ENCODE data around the gene COLEC12.

Gene COLEC12

DNA sequence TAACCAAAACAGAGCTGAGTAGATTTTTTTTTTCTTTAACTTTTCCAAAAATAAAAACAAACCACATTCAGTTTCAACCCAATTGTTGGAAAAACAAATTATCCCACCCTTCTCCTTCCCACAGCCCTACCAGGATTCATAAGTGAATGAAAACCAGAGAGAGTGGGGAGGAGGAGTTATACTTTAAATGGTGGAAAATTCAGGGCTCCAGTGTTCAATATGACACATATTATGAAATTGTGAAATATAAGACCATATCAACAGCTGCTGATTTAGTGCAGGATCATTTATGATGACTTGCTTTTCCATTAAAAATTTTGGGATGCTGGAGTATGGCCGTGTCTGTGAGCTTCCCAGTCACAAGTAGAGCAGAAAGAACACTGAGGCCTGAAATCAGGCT lies 26.7 kb downstream of the COLEC12 start:
- DNase-seq: no peak

DNA sequence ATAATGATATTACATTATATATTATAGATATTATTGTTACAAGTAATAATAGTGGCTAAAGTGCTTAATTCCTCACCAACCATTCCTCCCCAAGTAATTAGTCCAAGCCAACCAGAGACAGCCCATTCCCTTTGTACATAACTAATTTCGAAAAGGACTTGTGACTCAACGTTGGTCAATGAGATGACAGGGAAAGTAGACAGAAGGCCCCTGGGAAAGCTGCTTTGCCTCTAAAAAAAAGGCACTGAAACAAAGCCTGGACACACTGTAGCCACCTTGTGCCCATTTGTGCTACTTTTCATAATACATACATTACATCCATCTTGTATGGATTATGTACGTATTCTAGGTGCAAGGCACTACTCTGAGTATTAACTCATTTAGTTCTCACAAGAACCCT lies 28.8 kb downstream of the COLEC12 start:
- no peak for DNase-seq

DNA sequence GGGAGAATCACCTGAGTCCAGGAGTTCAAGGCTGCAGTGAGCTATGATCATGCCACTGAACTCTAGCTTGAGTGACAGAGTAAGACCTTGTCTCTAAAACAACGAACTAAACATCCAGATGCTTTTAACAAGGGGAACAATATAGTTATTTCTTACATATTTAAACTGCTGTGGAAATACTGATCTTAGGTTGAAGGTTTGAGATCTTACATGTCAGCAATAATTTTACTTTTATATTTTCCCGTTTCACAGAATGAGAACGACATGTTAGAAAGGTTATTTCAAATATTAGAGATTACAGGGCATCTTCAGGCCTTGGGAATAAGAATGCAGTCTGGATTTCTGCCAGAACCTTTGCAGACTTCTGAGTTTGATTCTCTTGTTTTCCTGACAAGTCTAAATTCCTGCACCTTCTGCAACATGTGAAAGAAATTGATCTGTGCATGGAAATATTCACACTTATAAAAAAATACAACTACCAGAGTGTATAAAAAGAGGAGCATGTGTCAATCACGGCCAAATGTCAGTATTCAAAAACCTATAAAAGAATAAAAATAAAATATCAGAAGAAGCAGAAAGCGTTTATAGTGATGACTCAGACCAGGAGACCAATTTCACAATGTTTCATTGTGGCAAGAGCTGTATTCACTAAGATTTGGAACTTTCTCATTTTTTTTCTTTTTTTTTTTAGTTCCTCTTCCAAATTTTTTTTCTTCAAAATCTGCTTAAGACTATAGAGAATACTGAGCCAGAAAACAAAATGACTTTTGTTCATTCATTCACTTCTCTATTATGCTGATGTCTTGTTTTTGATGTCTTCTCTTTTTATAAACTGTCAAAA lies 29.6 kb downstream of the COLEC12 start:
- DNase-seq: no peak

DNA sequence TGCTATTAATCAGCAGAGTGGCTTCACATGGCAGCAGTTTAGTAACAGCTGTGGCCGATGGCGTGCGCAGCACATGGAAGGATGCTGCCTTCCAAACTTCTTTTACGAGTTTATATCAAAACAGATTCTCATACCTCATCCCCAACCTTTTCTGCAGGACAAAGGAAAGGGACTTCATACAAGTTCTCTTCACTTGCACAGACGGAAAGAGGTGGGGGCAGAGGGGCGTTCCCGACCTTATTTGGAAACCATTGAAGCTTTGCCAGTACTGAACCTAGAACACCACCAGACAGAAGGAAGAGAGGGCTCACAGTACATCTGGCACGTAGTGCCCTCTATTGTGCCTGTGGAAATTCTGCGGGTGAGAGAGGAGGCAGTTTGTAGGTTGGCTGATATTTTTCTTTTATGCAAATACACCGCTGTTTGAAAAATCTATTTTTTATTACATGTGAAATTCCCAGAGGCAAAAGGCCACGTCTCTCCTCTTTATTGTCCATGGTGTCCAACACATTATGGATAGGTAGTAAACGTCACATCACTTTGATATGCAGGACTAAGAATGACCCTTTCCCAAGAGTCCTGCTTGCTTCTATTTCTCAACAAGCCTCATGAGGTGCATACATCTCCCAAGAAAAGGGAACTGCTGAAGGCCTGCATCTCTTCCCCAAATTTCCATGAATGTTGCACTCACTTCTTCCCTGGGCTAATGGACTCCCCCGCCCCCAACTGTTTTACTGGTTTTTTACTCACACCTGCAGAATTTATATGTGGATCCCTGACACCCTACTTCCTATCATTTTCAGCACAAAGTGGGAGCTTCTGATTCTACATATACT lies 31.3 kb downstream of the COLEC12 start:
- DNase-seq: no peak

DNA sequence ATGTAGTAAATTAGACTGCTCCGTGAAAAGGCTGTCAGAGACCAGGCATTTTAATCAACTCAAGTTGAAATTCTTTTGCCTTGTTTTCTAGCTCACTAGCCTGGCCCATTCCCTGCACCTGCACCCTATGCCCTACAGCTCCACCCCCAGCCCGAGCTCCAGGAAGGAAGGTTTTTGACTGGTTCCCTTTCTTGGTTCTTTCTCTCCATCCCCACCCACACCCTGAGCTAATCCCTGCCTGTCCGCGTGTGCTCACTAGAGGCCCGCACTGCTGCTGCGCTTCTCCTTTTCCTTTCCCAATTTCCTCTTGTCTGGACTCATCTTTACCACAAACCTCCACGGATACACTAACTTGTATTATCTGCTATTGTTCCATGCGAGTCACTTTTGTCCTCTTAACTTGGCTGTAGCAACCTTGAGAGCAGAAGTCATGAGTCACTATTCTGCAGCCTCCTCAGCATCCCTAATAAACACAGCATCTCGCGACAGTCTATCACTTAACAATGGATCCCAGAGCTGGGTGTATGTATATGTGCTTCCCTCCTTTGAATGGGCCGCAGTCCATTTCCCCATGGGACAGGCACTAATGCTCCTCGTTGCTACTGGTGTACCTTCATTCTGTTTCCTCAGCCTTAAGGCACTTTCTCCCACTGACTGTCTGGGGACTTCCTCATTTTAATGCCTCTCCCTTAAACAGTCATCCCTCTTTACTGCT lies 36.5 kb downstream of the COLEC12 start:
- no peak for DNase-seq

DNA sequence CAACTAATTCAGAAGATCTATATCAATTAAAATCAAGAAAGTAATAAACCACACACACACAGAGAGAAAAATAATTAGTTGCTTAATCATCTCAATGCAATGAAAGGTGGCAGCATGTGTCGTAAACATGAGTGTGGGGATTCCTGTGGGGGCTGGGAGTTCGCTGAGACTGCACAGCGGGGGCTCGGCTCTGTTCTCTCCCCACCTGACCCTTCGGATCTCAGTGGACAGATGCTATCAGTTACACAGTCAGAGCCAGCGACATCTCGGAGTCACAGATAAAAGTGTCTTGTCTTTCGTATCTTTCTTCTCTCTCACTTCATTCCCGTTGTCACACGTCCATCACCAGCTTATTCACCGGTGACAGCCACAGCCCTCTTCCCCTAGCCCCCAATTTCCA lies 37.1 kb downstream of the COLEC12 start:
- DNase-seq: no peak

DNA sequence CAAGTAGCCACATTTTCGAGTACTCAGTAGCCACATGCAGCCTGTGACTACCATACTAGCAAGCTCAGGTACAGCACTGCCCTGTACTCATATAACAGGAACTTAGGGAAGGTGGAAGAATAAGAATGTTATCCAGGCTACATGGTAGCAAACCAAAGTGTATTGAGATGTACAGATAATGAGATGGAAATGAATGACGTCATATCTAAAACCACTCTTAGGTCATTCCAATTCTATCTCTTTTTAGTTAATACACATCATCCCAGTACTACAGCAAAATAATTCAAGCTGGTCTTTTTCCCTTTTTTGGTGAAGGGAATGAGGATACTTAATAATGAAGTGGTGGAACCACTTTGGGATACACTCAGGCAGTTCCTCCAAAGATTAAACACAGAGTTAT lies 38.7 kb downstream of the COLEC12 start:
- no peak for DNase-seq

DNA sequence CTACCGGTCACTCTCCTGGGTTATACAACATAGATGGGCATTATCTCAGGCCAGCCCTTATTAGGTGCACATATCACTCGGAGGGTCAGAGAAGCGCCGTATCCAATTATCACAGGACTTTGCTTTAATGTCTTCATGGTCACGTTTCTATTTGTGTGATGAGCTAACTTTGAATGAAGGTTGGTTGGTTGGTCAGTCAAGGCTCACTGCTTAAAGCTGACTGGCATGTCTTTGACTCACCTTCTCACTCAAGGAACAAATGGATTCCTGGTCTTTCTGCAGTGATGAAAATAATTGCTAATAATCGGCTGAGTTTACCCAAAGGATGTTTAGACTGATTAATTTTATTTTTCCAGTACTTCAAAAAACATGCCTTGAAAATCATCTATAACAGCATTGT lies 39.7 kb downstream of the COLEC12 start:
- no peak for DNase-seq

DNA sequence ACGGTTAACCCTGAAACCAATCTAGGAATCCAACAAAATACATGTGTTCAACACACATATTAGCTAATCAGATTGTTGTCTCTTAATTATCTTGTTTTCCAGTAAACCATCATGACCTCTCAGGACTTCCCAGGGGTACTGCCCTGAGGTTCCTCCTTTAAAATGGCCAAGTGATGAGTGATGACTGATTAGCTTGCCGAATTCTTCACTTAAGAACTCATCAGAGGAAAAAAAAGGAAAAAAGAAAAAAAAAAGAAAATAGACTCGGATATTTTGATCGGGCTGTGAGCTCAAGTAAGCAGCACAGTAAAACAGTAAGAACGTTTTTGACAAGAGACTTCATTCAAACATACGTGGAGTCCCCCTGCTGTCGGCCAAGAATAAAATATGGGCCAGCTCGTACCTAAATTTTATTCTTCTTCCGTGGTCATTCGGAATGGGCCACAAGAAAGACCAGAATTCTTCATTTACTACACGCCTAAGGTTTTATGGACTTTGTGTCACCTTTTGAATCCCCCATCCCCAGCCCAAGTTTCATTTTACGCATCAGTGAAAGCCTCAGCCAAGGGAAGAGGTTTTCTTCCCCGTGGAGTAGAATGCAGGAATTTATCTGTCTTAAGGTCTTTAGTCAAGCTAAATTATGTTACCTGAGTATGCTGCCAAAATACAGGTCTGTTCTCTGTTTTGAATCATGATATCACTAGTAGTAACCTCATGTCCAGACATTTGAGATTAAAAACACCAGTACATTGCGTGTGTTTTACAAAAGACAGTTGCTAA lies 40.5 kb downstream of the COLEC12 start:
- DNase-seq: no peak

DNA sequence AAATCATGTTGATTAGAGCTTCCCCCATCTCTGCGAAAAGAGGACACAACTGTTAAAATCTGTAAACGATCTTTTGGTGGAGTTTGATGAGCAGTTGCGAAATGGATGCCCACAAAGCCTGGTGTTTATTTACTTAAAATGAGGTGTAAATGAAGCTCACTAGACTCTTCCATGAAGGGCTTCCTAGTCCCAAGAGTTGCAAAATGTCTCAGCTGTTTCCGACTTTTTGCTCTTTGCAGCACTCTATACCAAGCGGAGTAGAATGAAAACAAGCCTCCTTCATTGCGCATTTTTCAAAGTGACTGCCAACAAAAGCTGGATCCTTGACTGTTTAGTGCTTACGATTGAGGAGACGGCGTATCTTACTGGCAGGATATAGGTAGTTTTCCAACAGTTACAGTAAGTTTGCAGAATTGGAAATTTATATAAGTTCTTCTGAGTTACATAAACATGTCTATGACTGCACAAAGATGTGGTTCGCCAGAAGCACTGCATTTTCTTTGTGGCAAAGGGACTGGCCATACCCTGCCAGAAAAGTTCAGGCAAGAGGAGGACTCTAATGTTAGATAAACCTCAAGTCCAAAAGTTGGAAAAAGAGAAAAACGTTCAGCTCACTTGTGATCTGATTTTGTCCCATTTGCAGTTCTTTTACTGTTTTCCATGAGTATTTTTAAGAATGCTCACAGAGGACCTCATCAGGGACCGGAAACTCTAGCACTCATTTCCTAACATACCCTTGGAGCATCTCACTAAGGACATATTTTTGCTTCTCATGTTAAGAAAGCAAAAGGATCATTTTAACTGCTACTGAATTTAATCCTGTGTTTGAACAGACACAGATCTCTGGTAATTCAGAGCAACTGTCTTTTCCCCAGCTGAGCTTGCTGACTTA lies 42.7 kb downstream of the COLEC12 start:
- no peak for DNase-seq

DNA sequence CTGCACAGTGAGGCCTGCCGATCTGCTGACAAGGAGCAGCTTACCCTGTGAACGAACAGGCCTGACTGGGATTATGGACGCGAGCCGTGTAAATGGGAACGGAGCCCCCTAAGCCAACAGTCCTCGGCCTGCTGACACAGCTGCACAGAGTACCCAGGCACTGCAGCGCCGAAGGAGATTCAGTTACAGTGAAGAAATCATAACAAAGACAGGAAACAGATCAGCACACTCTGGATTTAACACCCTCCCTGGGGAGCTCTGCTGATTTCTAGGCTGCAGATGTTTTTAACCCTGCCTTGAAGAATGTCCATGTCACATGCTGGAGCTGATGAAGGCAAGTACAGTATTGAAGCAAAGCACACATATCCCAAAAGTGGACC lies 43.4 kb downstream of the COLEC12 start:
- DNase-seq: no peak

DNA sequence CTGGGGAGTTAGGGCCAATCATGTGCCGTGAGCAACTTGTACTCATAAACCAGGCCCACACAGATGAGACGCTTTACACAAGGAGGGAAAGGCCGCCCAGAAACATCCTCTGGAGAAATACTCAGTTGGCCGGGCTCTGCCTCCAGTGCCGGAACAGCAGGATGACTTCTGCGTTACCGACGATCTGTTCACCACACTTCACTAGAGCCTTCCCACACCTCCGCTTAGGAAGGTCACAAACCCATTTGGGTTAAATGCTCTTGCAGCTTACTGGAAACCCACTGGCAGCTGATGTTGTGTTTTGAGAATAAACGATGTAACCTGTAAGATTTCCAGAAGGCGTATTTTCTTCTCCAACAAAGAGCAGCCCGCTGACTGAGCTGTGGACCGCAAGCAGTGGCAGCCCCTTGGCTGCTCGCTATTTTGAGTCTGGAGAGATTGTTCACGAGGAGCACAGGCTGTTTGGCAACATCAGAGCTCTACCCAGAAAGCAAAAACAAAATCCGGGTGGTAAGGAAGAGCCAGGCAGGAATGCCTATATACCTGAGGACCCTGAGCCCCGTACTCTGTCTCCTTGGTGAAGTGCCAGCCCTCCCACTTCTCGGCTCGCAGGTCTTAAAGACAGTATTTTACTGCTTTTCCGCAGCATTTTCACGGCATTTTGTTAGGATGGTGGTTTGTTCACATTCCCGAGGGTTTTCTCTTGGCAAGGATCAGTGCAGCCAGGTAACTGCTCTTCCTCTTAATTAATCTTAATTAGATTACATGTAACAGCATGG lies 44.0 kb downstream of the COLEC12 start:
- DNase-seq: no peak

DNA sequence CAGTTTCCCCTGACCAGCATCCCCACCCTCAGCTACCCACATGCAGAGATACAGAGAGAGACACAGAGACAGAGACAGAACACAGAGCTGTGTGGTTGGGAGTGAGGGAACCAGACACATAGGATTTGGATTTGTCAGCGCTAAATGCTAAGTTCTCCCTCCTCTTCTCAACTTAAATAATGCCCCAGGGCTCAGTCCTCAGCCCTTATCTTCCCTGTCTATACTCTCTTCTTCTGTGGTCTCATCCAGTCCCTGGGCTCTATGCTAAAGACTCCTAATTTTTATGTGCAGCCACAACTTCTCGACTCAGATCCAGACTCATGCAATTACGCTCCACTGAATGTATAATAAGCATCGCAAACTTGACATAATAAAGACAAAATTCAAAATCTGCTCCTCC lies 47.1 kb downstream of the COLEC12 start:
- DNase-seq: no peak

DNA sequence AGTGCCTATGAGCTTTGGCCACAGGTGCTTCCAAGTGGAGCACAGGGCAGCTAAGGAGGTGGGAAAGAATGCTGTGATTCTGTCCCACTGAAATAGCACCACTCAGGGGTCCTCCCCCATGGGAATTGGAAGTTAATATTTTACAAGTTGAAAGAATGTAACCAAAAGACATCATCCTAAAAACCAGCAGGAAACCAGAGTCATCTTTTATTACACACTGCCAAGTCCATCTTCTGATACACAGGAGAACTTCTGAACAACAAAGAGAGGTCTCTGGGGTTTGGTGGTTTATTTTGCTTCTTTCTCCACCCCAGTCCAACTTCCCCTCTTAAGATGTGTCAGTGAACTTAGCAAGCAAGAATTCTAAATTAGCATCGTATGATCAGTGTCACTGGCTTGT lies 47.7 kb downstream of the COLEC12 start:
- no peak for DNase-seq

DNA sequence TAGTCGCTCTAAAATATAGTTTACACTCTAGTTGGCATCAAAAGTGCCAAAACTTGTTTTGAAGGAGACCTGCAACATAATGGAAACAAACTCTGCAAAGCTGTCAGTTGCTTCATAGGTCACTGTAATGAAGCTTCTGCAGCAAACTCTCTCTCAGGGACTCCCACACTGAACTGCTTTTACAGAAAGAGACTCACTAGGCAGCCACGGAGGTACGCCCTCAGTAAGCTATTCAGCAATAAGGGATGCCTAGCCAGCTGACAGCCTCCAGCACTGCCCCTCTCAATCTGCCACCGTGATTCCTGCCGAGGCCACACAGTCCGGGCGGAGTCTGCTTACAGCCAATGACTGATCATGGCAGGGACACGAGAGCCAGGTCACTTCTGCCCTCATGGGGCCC lies 51.1 kb downstream of the COLEC12 start:
- DNase-seq: no peak

DNA sequence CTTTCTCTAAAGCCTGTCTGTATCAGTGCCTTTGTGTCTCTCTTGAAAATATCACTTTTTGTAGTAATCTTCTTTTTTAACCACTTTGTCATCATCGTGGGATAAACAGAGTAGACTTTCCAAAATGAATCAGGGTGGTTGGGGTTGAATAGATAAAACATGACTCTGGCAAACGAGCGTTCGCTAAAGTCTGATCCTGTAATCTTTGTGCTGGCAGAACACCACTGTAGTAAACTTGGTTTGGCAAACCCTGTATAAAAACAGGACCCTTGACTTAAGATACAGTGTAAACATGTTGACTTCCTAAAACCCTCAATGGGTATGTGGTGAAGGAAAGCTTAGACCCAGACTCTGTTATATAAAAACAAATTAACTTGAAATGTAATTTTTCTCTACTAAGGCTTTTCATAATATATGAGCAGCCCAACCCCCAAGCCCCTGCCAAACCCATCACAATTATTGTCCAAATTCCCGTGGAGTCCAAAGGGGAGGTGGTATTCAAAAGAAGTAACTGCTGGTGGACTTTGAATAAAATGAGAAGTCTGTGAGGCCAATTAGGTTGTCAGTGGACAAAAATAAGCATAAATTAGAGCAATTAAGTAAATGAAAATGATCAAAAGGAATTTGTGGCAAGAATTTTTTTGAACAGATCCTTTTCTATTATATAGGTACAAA lies 52.2 kb downstream of the COLEC12 start:
- no peak for DNase-seq

DNA sequence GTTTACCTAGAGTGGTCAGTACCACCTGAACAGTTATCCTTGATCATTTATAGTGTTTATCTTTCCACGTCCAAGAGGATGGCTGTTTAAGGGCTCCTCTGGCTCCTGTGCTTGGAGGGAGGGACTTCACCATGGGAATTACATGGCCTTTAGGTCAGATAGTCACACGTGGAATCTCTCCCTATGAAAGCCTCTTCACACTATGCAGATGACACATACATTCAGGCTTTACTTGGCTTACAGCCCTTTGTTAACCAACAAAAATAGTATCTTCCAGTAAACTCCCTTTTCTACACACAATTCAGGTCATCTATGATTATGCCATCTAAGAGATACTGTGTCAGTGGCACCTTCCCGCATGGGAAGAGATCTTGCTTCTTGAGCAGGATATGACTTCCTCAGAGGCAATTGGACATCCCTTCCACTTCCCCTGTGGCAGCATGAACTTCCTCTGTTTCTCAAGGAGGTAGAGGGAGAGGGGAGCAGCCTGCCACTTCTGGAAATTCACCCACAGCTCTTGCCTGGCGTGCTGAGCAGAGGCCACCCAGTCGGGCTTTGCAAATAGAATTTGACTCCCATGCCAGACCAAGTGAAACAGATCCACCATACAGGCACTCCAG lies 53.5 kb downstream of the COLEC12 start:
- no peak for DNase-seq

DNA sequence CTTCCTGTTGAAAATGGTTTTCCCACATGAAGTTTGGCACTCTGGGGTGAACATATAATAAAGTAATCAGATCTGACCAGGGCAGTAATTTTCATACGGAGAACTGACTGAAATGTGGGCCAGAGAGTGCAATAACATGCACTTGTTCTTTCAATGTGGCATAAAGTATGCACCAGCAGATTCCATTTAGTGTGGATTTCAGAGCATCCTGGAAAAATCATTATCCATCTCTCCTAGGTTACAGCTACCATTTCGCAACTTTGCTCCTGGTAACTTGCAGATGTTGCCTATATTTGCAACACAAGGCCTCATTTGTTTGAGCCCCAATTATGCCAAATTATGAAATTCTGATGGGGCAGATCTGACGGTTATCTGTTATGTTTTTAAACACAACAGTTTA lies 55.4 kb downstream of the COLEC12 start:
- no peak for DNase-seq

DNA sequence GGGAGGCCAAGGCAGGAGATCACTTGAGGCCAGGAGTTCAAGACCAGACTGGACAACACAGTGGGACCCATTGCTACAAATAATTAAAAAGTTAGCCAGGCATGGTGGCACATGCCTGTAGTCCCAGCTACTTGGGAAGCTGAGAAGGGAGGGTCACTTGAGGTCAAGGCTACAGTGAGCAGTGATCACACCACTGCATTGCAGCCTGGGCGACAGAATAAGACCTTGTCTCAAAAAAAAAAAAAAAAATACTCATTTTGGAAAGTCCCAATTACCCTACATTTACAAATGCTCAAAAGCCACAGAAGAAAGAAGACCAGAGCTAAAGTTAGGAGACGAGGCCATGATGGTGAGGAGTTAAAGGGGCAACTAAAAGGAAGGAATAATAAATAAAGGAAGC lies 61.9 kb downstream of the COLEC12 start:
- DNase-seq: no peak

DNA sequence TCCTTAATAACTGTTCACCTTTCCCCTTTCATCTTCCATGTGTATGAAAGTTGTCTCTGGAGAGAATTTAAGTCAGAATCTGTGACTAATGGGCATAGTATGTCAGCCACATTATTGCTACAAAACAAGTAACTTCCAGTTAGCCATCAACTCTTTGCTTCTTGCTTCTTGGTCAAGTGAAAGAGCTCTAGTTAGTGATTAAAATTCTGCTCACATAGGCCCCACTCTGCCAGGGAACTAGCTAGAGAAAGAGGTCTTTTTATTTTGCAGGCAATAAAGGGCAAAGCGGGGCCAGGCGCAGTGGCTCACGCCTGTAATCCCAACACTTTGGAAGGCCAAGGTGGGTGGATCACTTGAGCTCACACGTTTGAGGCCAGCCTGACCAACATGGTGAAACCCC lies 64.6 kb downstream of the COLEC12 start:
- no peak for DNase-seq
